Activated CD4-positive, alpha-beta T cell treated with anti-CD3 and anti-CD28 coated beads for 4 hours (primary cell): Measurements from ENCODE around the gene SMNDC1.

Source experiments
- DNase-seq, 2 donors: peaks; one replicate each; pipeline ENCODE4 v3.0.0-alpha.2; 2020

SMNDC1 gene

DNA sequence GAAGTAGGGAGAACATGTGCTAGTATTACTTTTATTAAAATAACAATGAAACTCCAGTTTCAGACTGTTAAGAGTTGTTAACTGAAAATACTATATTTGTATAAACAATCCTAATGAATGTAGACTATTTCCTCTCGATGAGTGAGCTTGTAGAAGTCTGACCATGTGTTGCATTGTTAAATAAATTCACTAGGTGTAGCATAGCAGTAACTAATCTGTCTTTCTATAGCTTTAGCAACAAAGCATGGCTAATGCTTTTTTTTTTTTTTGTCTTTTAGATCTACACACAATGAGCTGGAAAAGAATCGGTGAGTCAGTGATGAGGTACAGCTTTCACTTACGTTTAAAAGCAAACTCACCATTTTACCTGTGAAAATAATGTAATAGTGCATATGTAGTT lies 60.2 kb downstream of the SMNDC1 start:
- no peak for DNase-seq

DNA sequence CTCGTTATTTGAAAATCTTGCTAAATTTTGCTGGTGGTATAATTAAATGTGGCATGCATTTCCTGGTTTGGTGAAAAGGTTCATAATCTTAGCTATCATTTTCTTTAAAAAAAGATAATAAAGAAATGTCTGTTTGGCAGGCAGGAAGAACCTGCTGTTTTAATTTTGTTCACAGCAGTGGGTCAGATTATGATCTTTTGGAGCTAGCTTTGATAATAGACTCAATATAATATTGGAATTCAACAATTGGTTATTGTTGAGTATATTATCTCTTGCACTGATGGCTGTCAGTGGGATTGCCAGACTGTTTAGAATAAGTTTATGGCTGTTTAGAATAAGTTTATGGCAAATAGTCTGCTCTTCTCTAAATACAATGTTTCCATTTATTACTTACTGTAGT lies 62.2 kb downstream of the SMNDC1 start:
- no peak for DNase-seq

DNA sequence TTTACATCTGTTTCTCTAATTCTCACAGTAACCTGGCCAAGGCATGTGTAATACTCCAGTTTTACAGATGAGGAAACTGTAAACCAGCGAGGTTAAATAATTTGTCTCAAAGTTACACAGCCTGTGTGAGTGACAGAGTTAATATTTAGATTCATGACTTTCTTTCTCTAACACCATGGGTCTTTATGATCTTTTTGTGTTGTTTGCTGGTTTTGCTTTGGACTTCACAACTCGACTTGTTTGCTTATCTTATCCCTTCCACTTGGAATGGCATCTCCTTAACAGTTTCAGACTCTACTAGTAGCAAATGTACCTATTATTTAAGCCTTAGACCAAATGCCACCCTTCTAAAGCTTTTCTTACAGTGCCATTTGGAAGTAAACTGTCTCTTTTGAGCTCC lies 62.9 kb downstream of the SMNDC1 start:
- DNase-seq, result no peak

DNA sequence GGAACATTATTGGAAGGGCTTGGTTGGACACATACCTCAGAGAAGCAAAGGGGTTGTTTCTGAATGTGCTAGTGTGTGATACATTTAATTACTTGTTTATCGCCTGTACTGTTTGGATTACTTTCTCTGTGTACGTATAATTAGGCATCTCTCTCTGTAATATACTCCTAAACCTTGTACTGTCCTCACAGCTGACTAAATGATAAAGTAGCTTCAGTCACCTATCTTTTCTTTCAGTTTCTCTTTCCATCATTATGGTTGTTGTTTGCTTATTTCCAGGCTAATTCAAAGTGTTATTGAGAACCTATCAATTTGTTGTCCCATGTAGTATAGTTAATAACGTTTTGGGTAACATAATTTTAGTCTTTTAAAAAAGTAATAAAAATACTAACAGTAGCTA lies 63.3 kb downstream of the SMNDC1 start:
- no peak for DNase-seq
